SK-N-SH (cell line): ENCODE measurements around the gene ANO4. TPM values are rescaled to one million over a fixed set of nuclear protein-coding genes. Genes with fewer than 3 reads are reported as not detected.

Experiments
- CTCF ChIA-PET: fragments of 300-600, 350-600 bp; formaldehyde crosslinking; extraction: SDS; loops from one replicate; lab custom pipeline; 2021; lab: Yijun Ruan, JAX
- POLR2A ChIA-PET: fragments of 350-600 bp; sonication (Branson Sonifier 250); formaldehyde crosslinking; extraction: SDS; loops from one replicate; lab custom pipeline; 2020; ENCODE audit warnings: antibody characterized with exemption, inconsistent platforms; lab: Yijun Ruan, JAX
- DNase-seq: peaks from one replicate; pipeline ENCODE4 v3.0.0; 2012
- H2AFZ ChIP-seq: fragments of 200-600 bp; sonication (generic); 2 replicates; pipeline ENCODE4 v1.8.1; 2016; ENCODE audit warnings: antibody characterized with exemption, mild to moderate bottlenecking, low read depth
- H3F3A ChIP-seq: fragments of 200-600 bp; sonication (generic); replicated peaks from 2 replicates; pipeline ENCODE3; 2016; ENCODE audit warnings: antibody characterized with exemption, mild to moderate bottlenecking; ENCODE audit not compliant: insufficient read depth
- H3K27ac ChIP-seq, 2 experiments: fragments of 200-500 bp in 1 of 2; fragments of 200-600 bp in 1 of 2; sonication (Bioruptor generic) in 1 of 2; sonication (generic), shearing (Covaris generic) in 1 of 2; 2 replicates each; pipeline versions ENCODE4 v1.5.1 to v1.6.1; 2014 to 2016; ENCODE audit warnings: low read depth in 2 of 2, inconsistent platforms in 1 of 2, low read length in 1 of 2, mild to moderate bottlenecking in 1 of 2, mixed read lengths in 1 of 2
- H3K27me3 ChIP-seq: fragments of 200-600 bp; sonication (generic), shearing (Covaris generic); 2 replicates; pipeline ENCODE4 v1.6.1; 2016; ENCODE audit warnings: mixed run types; ENCODE audit not compliant: insufficient read depth
- H3K36me3 ChIP-seq, 2 experiments: fragments of 200-500 bp in 1 of 2; fragments of 200-600 bp in 1 of 2; sonication (Bioruptor generic) in 1 of 2; sonication (generic) in 1 of 2; replicated peaks in 1 of 2; 2 replicates each; pipeline versions ENCODE3 to v1.5.1; 2014 to 2016; ENCODE audit warnings: low read length in 1 of 2, mild to moderate bottlenecking in 1 of 2; ENCODE audit not compliant: insufficient read depth in 2 of 2, control insufficient read depth in 1 of 2
- H3K4me1 ChIP-seq, 2 experiments: fragments of 200-500 bp in 1 of 2; fragments of 200-600 bp in 1 of 2; sonication (Bioruptor generic) in 1 of 2; sonication (generic), shearing (Covaris generic) in 1 of 2; 2 replicates each; pipeline versions ENCODE4 v1.5.1 to v1.6.1; 2014 to 2016; ENCODE audit warnings: low read depth in 1 of 2, low read length in 1 of 2, mixed run types in 1 of 2; ENCODE audit not compliant: insufficient read depth in 2 of 2, control insufficient read depth in 1 of 2
- H3K4me2 ChIP-seq: fragments of 200-600 bp; sonication (generic), shearing (Covaris generic); 2 replicates; pipeline ENCODE4 v1.6.1; 2017; ENCODE audit warnings: mixed run types
- H3K4me3 ChIP-seq, 2 experiments: fragments of 200-500 bp in 1 of 2; fragments of 200-600 bp in 1 of 2; sonication (Bioruptor generic) in 1 of 2; sonication (generic), shearing (Covaris generic) in 1 of 2; 2 replicates each; pipeline versions ENCODE4 v1.5.1 to v1.8.1; 2014 to 2016; ENCODE audit warnings: low read depth in 2 of 2, inconsistent platforms in 1 of 2, low read length in 1 of 2, mild to moderate bottlenecking in 1 of 2, mixed read lengths in 1 of 2, moderate library complexity in 1 of 2
- H3K79me2 ChIP-seq: fragments of 200-600 bp; sonication (generic); 2 replicates; pipeline ENCODE4 v1.8.1; 2017; ENCODE audit warnings: mild to moderate bottlenecking; ENCODE audit not compliant: insufficient read depth
- H3K9ac ChIP-seq: fragments of 200-600 bp; sonication (generic); 2 replicates; pipeline ENCODE4 v1.6.1; 2017; ENCODE audit warnings: mixed run types
- H3K9me2 ChIP-seq: fragments of 200-600 bp; sonication (generic); 2 replicates; pipeline ENCODE4 v1.6.1; 2017; ENCODE audit warnings: mixed run types
- H3K9me3 ChIP-seq: fragments of 200-600 bp; sonication (generic); 2 replicates; pipeline ENCODE4 v1.6.1; 2017; ENCODE audit warnings: mixed run types, mild to moderate bottlenecking, moderate library complexity
- H4K20me1 ChIP-seq: fragments of 200-600 bp; sonication (generic); 2 replicates; pipeline ENCODE4 v1.6.1; 2017; ENCODE audit warnings: mild to moderate bottlenecking, mixed run types; ENCODE audit not compliant: insufficient read depth
- CHD2 ChIP-seq: fragments of 150-350 bp; IDR thresholded peaks from 2 replicates; pipeline ENCODE4 v1.6.1; 2018; ENCODE audit warnings: low read length; ENCODE audit not compliant: partially characterized antibody
- CTCF ChIP-seq: fragments of 200-600 bp; sonication (generic); IDR thresholded peaks from 2 replicates; pipeline ENCODE4 v1.6.1; 2017; ENCODE audit warnings: antibody characterized with exemption, mild to moderate bottlenecking, moderate library complexity
- EP300 ChIP-seq, 2 experiments: IDR thresholded peaks; 2 replicates each; pipeline versions ENCODE4 v1.4.0 to v1.6.1; 2012; ENCODE audit warnings: borderline replicate concordance in 1 of 2, low read depth in 1 of 2, low read length in 1 of 2
- EZH2phosphoT487 ChIP-seq: fragments of 200-600 bp; sonication (generic); IDR thresholded peaks from 2 replicates; pipeline ENCODE4 v1.6.1; 2017; ENCODE audit warnings: low read depth, mixed run types, mild to moderate bottlenecking, antibody characterized with exemption, moderate library complexity, borderline replicate concordance
- FOSL2 ChIP-seq: IDR thresholded peaks from 2 replicates; pipeline ENCODE4 v1.4.0; 2012; ENCODE audit warnings: low read depth, mild to moderate bottlenecking, moderate library complexity, borderline replicate concordance
- JUND ChIP-seq: IDR thresholded peaks from 2 replicates; pipeline ENCODE4 v1.4.0; 2012
- MAX ChIP-seq: IDR thresholded peaks from 2 replicates; pipeline ENCODE4 v1.4.0; 2012; ENCODE audit warnings: low read depth
- MEF2A ChIP-seq: IDR thresholded peaks from 2 replicates; pipeline ENCODE4 v1.4.0; 2012; ENCODE audit warnings: low read depth, borderline replicate concordance
- MXI1 ChIP-seq: IDR thresholded peaks from 2 replicates; pipeline ENCODE4 v1.6.1; 2012; ENCODE audit warnings: mild to moderate bottlenecking, low read depth, low read length, improper control_type of control experiment
- NFIC ChIP-seq: IDR thresholded peaks from 2 replicates; pipeline ENCODE4 v1.4.0; 2012; ENCODE audit warnings: borderline replicate concordance
- NRF1 ChIP-seq: IDR thresholded peaks from 2 replicates; pipeline ENCODE4 v1.6.1; 2012; ENCODE audit warnings: low read depth, mild to moderate bottlenecking, low read length
- POLR2AphosphoS5 ChIP-seq: IDR thresholded peaks from 2 replicates; pipeline ENCODE4 v1.6.1; 2012; ENCODE audit warnings: low read depth, low read length
- RAD21 ChIP-seq: IDR thresholded peaks from 2 replicates; pipeline ENCODE4 v1.6.1; 2012; ENCODE audit warnings: mild to moderate bottlenecking, low read length
- RCOR1 ChIP-seq: fragments of 150-350 bp; IDR thresholded peaks from 2 replicates; pipeline ENCODE4 v1.6.1; 2017; ENCODE audit warnings: antibody characterized with exemption, low read length
- RXRA ChIP-seq: IDR thresholded peaks from 2 replicates; pipeline ENCODE4 v1.4.0; 2012; ENCODE audit warnings: low read depth, mild to moderate bottlenecking, borderline replicate concordance
- SMC3 ChIP-seq: IDR thresholded peaks from 2 replicates; pipeline ENCODE4 v1.6.1; 2012; ENCODE audit warnings: low read depth, low read length, improper control_type of control experiment
- TAF1 ChIP-seq: IDR thresholded peaks from 2 replicates; pipeline ENCODE4 v1.6.1; 2012; ENCODE audit warnings: low read depth, mild to moderate bottlenecking, low read length, moderate library complexity, borderline replicate concordance
- YY1 ChIP-seq: IDR thresholded peaks from 2 replicates; pipeline ENCODE4 v1.4.0; 2012; ENCODE audit warnings: low read depth, mild to moderate bottlenecking
- WGBS: methylation state at CpG from one replicate; pipeline ENCODE4 v1.1.6; 2017; ENCODE audit warnings: low lambda C conversion rate; 5-methylcytosine and 5-hydroxymethylcytosine counted together
- polyA plus RNA-seq, 3 experiments: library from polyadenylated mRNA; depleted of rRNA; stranded (reverse); fragments of >200 nt; gene quantifications; 2 replicates each; pipeline ENCODE4 v1.2.3, GENCODE V29; 2012
- TF ChIP-seq, protein P1 (sequence below): IDR thresholded peaks from 2 replicates; pipeline ENCODE4 v1.4.0; 2012; ENCODE audit warnings: low read depth, borderline replicate concordance
- TF ChIP-seq, protein P2 (sequence below): IDR thresholded peaks from 2 replicates; pipeline ENCODE4; 2012

The ANO4 gene
- polyA plus RNA-seq, 1 of the 3 experiments (the other 2 are of a cell fraction): 9.4 TPM

GRCh38 chr12:100904270-100904669 is 109.7 kb downstream of the ANO4 start:
- Histone ChIP-seq H3K27ac (no peak overlapping the region), H3K79me2 (no peaks in the 10 kb centered on the region), H4K20me1 (no peaks in the 10 kb centered on the region), H3K9me3 (no peaks in the 10 kb centered on the region), H3K4me2 (no peak overlapping the region), H3K9ac (no peak overlapping the region), H3K4me1 (no peaks in the 10 kb centered on the region; a peak in 1 of 4 replicates), H3K4me3 (no peak overlapping the region), H3K27me3 (no peaks in the 10 kb centered on the region), H3K36me3 (peaks cover 0 to 7% of the 10 kb centered on the region in 2 experiments), H3K9me2 (no peaks in the 10 kb centered on the region), H3F3A (peaks cover 19% of the 10 kb centered on the region), H2AFZ (no peak overlapping the region)
- TF ChIP-seq, protein P1, sequence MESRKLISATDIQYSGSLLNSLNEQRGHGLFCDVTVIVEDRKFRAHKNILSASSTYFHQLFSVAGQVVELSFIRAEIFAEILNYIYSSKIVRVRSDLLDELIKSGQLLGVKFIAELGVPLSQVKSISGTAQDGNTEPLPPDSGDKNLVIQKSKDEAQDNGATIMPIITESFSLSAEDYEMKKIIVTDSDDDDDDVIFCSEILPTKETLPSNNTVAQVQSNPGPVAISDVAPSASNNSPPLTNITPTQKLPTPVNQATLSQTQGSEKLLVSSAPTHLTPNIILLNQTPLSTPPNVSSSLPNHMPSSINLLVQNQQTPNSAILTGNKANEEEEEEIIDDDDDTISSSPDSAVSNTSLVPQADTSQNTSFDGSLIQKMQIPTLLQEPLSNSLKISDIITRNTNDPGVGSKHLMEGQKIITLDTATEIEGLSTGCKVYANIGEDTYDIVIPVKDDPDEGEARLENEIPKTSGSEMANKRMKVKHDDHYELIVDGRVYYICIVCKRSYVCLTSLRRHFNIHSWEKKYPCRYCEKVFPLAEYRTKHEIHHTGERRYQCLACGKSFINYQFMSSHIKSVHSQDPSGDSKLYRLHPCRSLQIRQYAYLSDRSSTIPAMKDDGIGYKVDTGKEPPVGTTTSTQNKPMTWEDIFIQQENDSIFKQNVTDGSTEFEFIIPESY: no peak
- TF ChIP-seq RCOR1 (no peak), POLR2AphosphoS5 (no peak), JUND (no peak), YY1 (no peak), MEF2A (no peak), MAX (no peak), RAD21 (no peak), TAF1 (no peak), EZH2phosphoT487 (no peak), RXRA (no peak), CHD2 (no peak), SMC3 (no peak), EP300 (IDR thresholded peaks at IDR 0.05; ENCODE audit: borderline replicate concordance in 1 of 2, low read depth in 1 of 2, low read length in 1 of 2) (no peak), CTCF (no peak), FOSL2 (no peak), NRF1 (no peak), MXI1 (no peak), NFIC (no peak)
- TF ChIP-seq, protein P2, sequence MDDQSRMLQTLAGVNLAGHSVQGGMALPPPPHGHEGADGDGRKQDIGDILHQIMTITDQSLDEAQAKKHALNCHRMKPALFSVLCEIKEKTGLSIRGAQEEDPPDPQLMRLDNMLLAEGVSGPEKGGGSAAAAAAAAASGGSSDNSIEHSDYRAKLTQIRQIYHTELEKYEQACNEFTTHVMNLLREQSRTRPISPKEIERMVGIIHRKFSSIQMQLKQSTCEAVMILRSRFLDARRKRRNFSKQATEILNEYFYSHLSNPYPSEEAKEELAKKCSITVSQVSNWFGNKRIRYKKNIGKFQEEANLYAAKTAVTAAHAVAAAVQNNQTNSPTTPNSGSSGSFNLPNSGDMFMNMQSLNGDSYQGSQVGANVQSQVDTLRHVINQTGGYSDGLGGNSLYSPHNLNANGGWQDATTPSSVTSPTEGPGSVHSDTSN: no peak
- POLR2A ChIA-PET: no interaction called here
- CTCF ChIA-PET: no interaction called here
- whole genome bisulfite sequencing: 49% methylated on average over 3 of the region's 3 CpGs
- DNase-seq: no peak
